Karpas-422 (cell line): Measurements from ENCODE around the gene OR5AU1. TPM values are rescaled to one million over a fixed set of nuclear protein-coding genes. Genes with fewer than 3 reads are reported as not detected.

Experiments
- DNase-seq: peaks from one replicate; pipeline ENCODE4 v3.0.0-alpha.2; 2015
- H2AFZ ChIP-seq: fragments of 200-600 bp; sonication (generic); 2 replicates; pipeline ENCODE4 v1.6.1; 2014; ENCODE audit warnings: antibody characterized with exemption, low read length, mixed read lengths
- H3K27ac ChIP-seq: fragments of 200-600 bp; sonication (generic); 2 replicates; pipeline ENCODE4 v1.5.1; 2014; ENCODE audit warnings: mild to moderate bottlenecking, low read length, moderate library complexity
- H3K27me3 ChIP-seq: fragments of 200-600 bp; sonication (generic); 2 replicates; pipeline ENCODE4 v1.6.1; 2014; ENCODE audit warnings: low read length, mixed read lengths
- H3K36me3 ChIP-seq: fragments of 200-600 bp; sonication (generic); 2 replicates; pipeline ENCODE4 v1.6.1; 2014; ENCODE audit warnings: low read length, mixed read lengths; ENCODE audit not compliant: insufficient read depth
- H3K4me1 ChIP-seq: fragments of 200-600 bp; sonication (generic); 2 replicates; pipeline ENCODE4 v1.6.1; 2014; ENCODE audit warnings: mild to moderate bottlenecking, low read length, mixed read lengths
- H3K4me2 ChIP-seq: fragments of 200-600 bp; sonication (generic); 2 replicates; pipeline ENCODE4 v1.6.1; 2014; ENCODE audit warnings: low read length, low read depth, mild to moderate bottlenecking; ENCODE audit not compliant: poor library complexity, severe bottlenecking
- H3K4me3 ChIP-seq: fragments of 200-600 bp; sonication (generic); 2 replicates; pipeline ENCODE4 v1.5.1; 2014; ENCODE audit warnings: mild to moderate bottlenecking, antibody characterized with exemption, low read length, mixed read lengths
- H3K79me2 ChIP-seq: fragments of 200-600 bp; sonication (generic); 2 replicates; pipeline ENCODE4 v1.6.1; 2014; ENCODE audit warnings: mild to moderate bottlenecking, low read length, mixed read lengths
- H3K9ac ChIP-seq: fragments of 200-600 bp; sonication (generic); 2 replicates; pipeline ENCODE4 v1.6.0; 2014; ENCODE audit warnings: low read length
- H3K9me2 ChIP-seq: fragments of 200-600 bp; sonication (generic), shearing (Covaris generic); replicated peaks from 2 replicates; pipeline ENCODE4 v1.6.0; 2014; ENCODE audit warnings: mild to moderate bottlenecking, low read length, moderate library complexity; ENCODE audit not compliant: insufficient read depth
- H3K9me3 ChIP-seq: fragments of 300-700, 200-600 bp; sonication (generic); 2 replicates; pipeline ENCODE4 v1.6.1; 2014; ENCODE audit warnings: low read length, mixed read lengths
- H4K20me1 ChIP-seq: fragments of 200-600 bp; sonication (generic); 2 replicates; pipeline ENCODE4 v1.6.1; 2014; ENCODE audit warnings: mild to moderate bottlenecking, antibody characterized with exemption, low read length, low read depth; ENCODE audit not compliant: insufficient read depth
- total RNA-seq: library from RNA; depleted of rRNA; stranded (reverse); fragments of >200 nt; shearing (Covaris generic); gene quantifications from 2 replicates; pipeline ENCODE4 v1.2.3, GENCODE V29; 2014; ENCODE audit warnings: low replicate concordance

The OR5AU1 gene
- total RNA-seq, 1 experiment from 2014 or later, result not detected

GRCh38 chr14:21133901-21134300, 22.0 kb downstream of the OR5AU1 start:
- no peak overlapping the region for H3K4me3 ChIP-seq
- no peaks in the 10 kb centered on the region for H3K9me2 ChIP-seq
- H3K9me3 ChIP-seq, result no peaks in the 10 kb centered on the region
- no peaks in the 10 kb centered on the region for H3K79me2 ChIP-seq
- H3K4me2 ChIP-seq, result no peak overlapping the region
- no peak overlapping the region for H3K9ac ChIP-seq
- no peak overlapping the region for H2AFZ ChIP-seq
- 0 out of 2 replicates have a peak, but pooled peaks cover 2% of the 10 kb centered on the region for H3K27me3 ChIP-seq
- no peaks in the 10 kb centered on the region for H3K36me3 ChIP-seq
- no peaks in the 10 kb centered on the region for H3K4me1 ChIP-seq
- H3K27ac ChIP-seq, result no peak overlapping the region
- no peaks in the 10 kb centered on the region for H4K20me1 ChIP-seq
- DNase-seq, result no peak

- Histone ChIP-seq H3K9ac (no peak overlapping the region), H3K27ac (no peak overlapping the region), H2AFZ (no peak overlapping the region), H4K20me1 (no peaks in the 10 kb centered on the region), H3K4me3 (no peak overlapping the region), H3K4me1 (no peaks in the 10 kb centered on the region), H3K79me2 (no peaks in the 10 kb centered on the region), H3K4me2 (no peak overlapping the region), H3K27me3 (no peaks in the 10 kb centered on the region), H3K9me3 (no peaks in the 10 kb centered on the region), H3K36me3 (no peaks in the 10 kb centered on the region), H3K9me2 (no peaks in the 10 kb centered on the region)
- no peak for DNase-seq
These were observed 32.4 kb downstream of the OR5AU1 start for GRCh38 chr14:21123429-21123828.

DNA sequence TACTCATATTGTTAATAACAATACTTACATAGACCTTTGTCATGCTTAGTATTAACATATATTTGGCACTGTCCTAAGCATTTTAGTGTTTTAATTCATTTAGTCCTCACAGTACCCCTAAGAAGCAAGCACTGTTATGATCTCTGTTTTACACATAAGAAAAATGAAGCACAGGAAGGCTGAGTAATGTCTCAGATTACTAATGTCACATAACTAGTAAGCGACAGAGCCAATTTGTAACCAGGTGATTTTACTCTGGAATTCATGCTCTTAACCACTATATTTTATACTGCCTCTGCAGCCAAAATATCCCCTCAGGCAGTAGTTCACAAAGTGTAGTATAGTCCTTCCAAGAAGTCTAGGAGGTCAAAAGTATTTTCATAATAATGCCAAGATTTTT, 34.7 kb downstream of the OR5AU1 start:
- H3K9ac ChIP-seq, result no peak overlapping the region
- no peaks in the 10 kb centered on the region for H3K9me2 ChIP-seq
- no peak overlapping the region for H3K4me3 ChIP-seq
- H3K9me3 ChIP-seq, result no peaks in the 10 kb centered on the region
- no peaks in the 10 kb centered on the region for H3K79me2 ChIP-seq
- no peak for DNase-seq
- no peak overlapping the region for H2AFZ ChIP-seq
- H3K4me2 ChIP-seq, result no peak overlapping the region
- H4K20me1 ChIP-seq, result no peaks in the 10 kb centered on the region
- no peaks in the 10 kb centered on the region for H3K36me3 ChIP-seq
- no peaks in the 10 kb centered on the region for H3K27me3 ChIP-seq
- no peak overlapping the region for H3K27ac ChIP-seq
- no peaks in the 10 kb centered on the region for H3K4me1 ChIP-seq

- H3K4me1 ChIP-seq, result no peaks in the 10 kb centered on the region
- no peaks in the 10 kb centered on the region for H3K27me3 ChIP-seq
- no peaks in the 10 kb centered on the region for H3K9me3 ChIP-seq
- H3K4me2 ChIP-seq, result no peak overlapping the region
- no peak overlapping the region for H3K9ac ChIP-seq
- H2AFZ ChIP-seq, result no peak overlapping the region
- no peak overlapping the region for H3K27ac ChIP-seq
- H3K36me3 ChIP-seq, result no peaks in the 10 kb centered on the region
- H3K79me2 ChIP-seq, result no peaks in the 10 kb centered on the region
- H3K9me2 ChIP-seq, result no peaks in the 10 kb centered on the region
- DNase-seq, result no peak
- no peak overlapping the region for H3K4me3 ChIP-seq
- no peaks in the 10 kb centered on the region for H4K20me1 ChIP-seq
These were observed 35.2 kb downstream of the OR5AU1 start for GRCh38 chr14:21120686-21121085.

GRCh38 chr14:21118933-21119332, 36.9 kb downstream of the OR5AU1 start:
- Histone ChIP-seq H3K9me3 (no peaks in the 10 kb centered on the region), H3K4me1 (no peaks in the 10 kb centered on the region), H3K36me3 (no peaks in the 10 kb centered on the region), H3K27ac (no peak overlapping the region), H3K27me3 (no peaks in the 10 kb centered on the region), H3K4me2 (no peak overlapping the region), H4K20me1 (no peaks in the 10 kb centered on the region), H3K9ac (no peak overlapping the region), H3K79me2 (no peaks in the 10 kb centered on the region), H2AFZ (no peak overlapping the region), H3K4me3 (no peak overlapping the region), H3K9me2 (no peaks in the 10 kb centered on the region)
- no peak for DNase-seq

- no peak overlapping the region for H3K4me2 ChIP-seq
- no peaks in the 10 kb centered on the region for H4K20me1 ChIP-seq
- H3K27me3 ChIP-seq, result no peaks in the 10 kb centered on the region
- no peak overlapping the region for H3K4me3 ChIP-seq
- H3K27ac ChIP-seq, result no peak overlapping the region
- no peaks in the 10 kb centered on the region for H3K36me3 ChIP-seq
- H3K9me3 ChIP-seq, result no peaks in the 10 kb centered on the region
- peaks cover 23% of the 10 kb centered on the region for H3K4me1 ChIP-seq
- no peak for DNase-seq
- no peak overlapping the region for H3K9ac ChIP-seq
- H3K9me2 ChIP-seq, result no peaks in the 10 kb centered on the region
- H2AFZ ChIP-seq, result no peak overlapping the region
- H3K79me2 ChIP-seq, result no peaks in the 10 kb centered on the region
These were observed 42.5 kb downstream of the OR5AU1 start for GRCh38 chr14:21113369-21113768.

DNA sequence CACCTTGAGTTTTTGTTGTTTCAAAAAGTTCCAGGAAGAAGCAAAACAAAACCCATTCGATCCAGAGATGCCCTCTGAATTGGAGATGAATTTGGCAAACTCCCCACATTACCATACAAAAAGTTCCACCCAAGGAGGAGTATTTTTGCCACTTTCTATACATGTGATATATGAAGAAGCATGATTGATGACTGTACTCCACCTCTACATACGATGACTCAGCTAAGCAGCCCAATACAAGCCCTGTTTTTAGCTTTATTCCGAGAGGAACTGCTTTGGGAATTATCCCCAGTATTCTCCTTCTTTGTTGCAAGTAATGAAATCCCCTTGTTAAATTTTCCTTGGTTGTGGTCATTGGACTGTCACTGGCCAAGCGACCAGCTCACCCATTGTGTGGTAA, 43.6 kb downstream of the OR5AU1 start:
- Histone ChIP-seq H3K27me3 (no peaks in the 10 kb centered on the region), H3K9me2 (no peaks in the 10 kb centered on the region), H3K4me2 (no peak overlapping the region), H3K9me3 (no peaks in the 10 kb centered on the region), H3K27ac (no peak overlapping the region), H3K36me3 (no peaks in the 10 kb centered on the region), H4K20me1 (no peaks in the 10 kb centered on the region), H3K4me3 (no peak overlapping the region), H3K79me2 (no peaks in the 10 kb centered on the region), H3K4me1 (peaks cover 24% of the 10 kb centered on the region), H3K9ac (no peak overlapping the region), H2AFZ (0 out of 2 replicates have a peak overlapping the region, but pooled peaks have one; percentile 5)
- DNase-seq, result no peak

- Histone ChIP-seq H3K36me3 (no peaks in the 10 kb centered on the region), H4K20me1 (no peaks in the 10 kb centered on the region; the same call in 1 of the 2 replicates), H3K9me3 (no peaks in the 10 kb centered on the region), H2AFZ (peak overlapping the region; percentile 2; the same call in 1 of the 2 replicates), H3K27me3 (no peaks in the 10 kb centered on the region), H3K9me2 (no peaks in the 10 kb centered on the region), H3K9ac (peak overlapping the region; percentile 29; the same call in 1 of the 2 replicates), H3K27ac (peak overlapping the region; percentile 42; the same call in 1 of the 2 replicates), H3K4me2 (peak overlapping the region; percentile 14), H3K4me3 (no peak overlapping the region; the same call in 1 of the 2 replicates), H3K4me1 (peaks cover 48% of the 10 kb centered on the region), H3K79me2 (peaks cover 6% of the 10 kb centered on the region; the same call in 1 of the 2 replicates)
- peak; percentile 74 for DNase-seq
These were observed 46.3 kb downstream of the OR5AU1 start for GRCh38 chr14:21109377-21110138.
